WTC11 (cell line): ENCODE data around the gene FYCO1. TPM values are rescaled to one million over a fixed set of nuclear protein-coding genes. Genes with fewer than 3 reads are reported as not detected.

Experiments
- ATAC-seq: fragments of 200-7000 bp; cut with Tn5 transposase; 2 replicates; pipeline ENCODE4 v1.10.0; 2021; ENCODE audit warnings: mild to moderate bottlenecking, moderate library complexity
- CTCF ChIA-PET: fragments of 300-600 bp; sonication (Branson Sonifier 250); formaldehyde crosslinking; loops from one replicate; lab custom pipeline; 2021; ENCODE audit warnings: antibody characterized with exemption; lab: Charles Lee
- POLR2A ChIA-PET: fragments of 350-600 bp; sonication (Branson Sonifier 250); formaldehyde crosslinking; loops from one replicate; lab custom pipeline; 2021; ENCODE audit warnings: antibody characterized with exemption; lab: Charles Lee
- DNase-seq: peaks from one replicate; pipeline ENCODE4 v3.0.0; 2021; ENCODE audit warnings: low spot score
- H3K27ac Mint-ChIP-seq: 2 replicates; pipeline ENCODE4 v1.8.0; 2021; ENCODE audit warnings: mixed read lengths
- H3K27me3 Mint-ChIP-seq: 2 replicates; pipeline ENCODE4 v1.8.0; 2021; ENCODE audit warnings: low read depth, mild to moderate bottlenecking, moderate library complexity, mixed read lengths
- H3K36me3 Mint-ChIP-seq: 2 replicates; pipeline ENCODE4 v1.8.0; 2021; ENCODE audit warnings: mixed read lengths
- H3K4me1 Mint-ChIP-seq: 2 replicates; pipeline ENCODE4 v1.8.0; 2022; ENCODE audit warnings: mixed read lengths
- H3K4me3 Mint-ChIP-seq: 2 replicates; pipeline ENCODE4 v1.8.0; 2021; ENCODE audit warnings: mild to moderate bottlenecking, moderate library complexity, mixed read lengths
- H3K9me3 Mint-ChIP-seq: 2 replicates; pipeline ENCODE4 v1.8.0; 2021; ENCODE audit warnings: mixed read lengths
- ATF1 ChIP-seq: sonication (generic); formaldehyde crosslinking; IDR thresholded peaks from 2 replicates; pipeline ENCODE4 v1.8.1; 2023; ENCODE audit warnings: mild to moderate bottlenecking, moderate library complexity, missing genetic modification reagents
- CBFB ChIP-seq: sonication (generic); formaldehyde crosslinking; IDR thresholded peaks from 2 replicates; pipeline ENCODE4 v1.8.1; 2022; ENCODE audit warnings: mild to moderate bottlenecking, low read depth, missing genetic modification reagents
- FOXJ3 ChIP-seq: sonication (generic); formaldehyde crosslinking; IDR thresholded peaks from 2 replicates; pipeline ENCODE4 v1.9.0; 2021; ENCODE audit warnings: missing genetic modification reagents, mild to moderate bottlenecking, borderline replicate concordance
- FOXK1 ChIP-seq: sonication (generic); formaldehyde crosslinking; IDR thresholded peaks from 2 replicates; pipeline ENCODE4 v1.8.0; 2022; ENCODE audit warnings: mild to moderate bottlenecking, moderate library complexity, missing genetic modification reagents
- GABPB1 ChIP-seq: sonication (generic); formaldehyde crosslinking; IDR thresholded peaks from 2 replicates; pipeline ENCODE4 v1.8.1; 2023; ENCODE audit warnings: mild to moderate bottlenecking, missing genetic modification reagents
- IRF2 ChIP-seq: sonication (generic); formaldehyde crosslinking; IDR thresholded peaks from 2 replicates; pipeline ENCODE4 v1.8.0; 2022; ENCODE audit warnings: low read depth, missing genetic modification reagents, borderline replicate concordance
- KAT7 ChIP-seq: sonication (generic); formaldehyde crosslinking; IDR thresholded peaks from 2 replicates; pipeline ENCODE4 v1.8.1; 2023; ENCODE audit warnings: missing genetic modification reagents, mild to moderate bottlenecking, borderline replicate concordance
- NFATC4 ChIP-seq: fragments of 250-450 bp; sonication (Bioruptor Pico); IDR thresholded peaks from 2 replicates; pipeline ENCODE4 v1.9.0; 2021; ENCODE audit warnings: mild to moderate bottlenecking
- PRRX2 ChIP-seq: fragments of 250-450 bp; sonication (Bioruptor Pico); IDR thresholded peaks from 2 replicates; pipeline ENCODE4 v1.8.0; 2021; ENCODE audit warnings: mild to moderate bottlenecking
- ZNF138 ChIP-seq: sonication (generic); formaldehyde crosslinking; conservative IDR thresholded peaks from 2 replicates; pipeline ENCODE4 v1.8.1; 2022; ENCODE audit warnings: mild to moderate bottlenecking, moderate library complexity, missing genetic modification reagents
- total RNA-seq: library from RNA; stranded (reverse); gene quantifications from 3 replicates; pipeline ENCODE4 v1.2.3, GENCODE V29; 2021
- TF ChIP-seq, protein P1 (sequence below): fragments of 250-450 bp; sonication (Bioruptor Pico); IDR thresholded peaks from 2 replicates; pipeline ENCODE4 v1.9.0; 2021; ENCODE audit warnings: mild to moderate bottlenecking
- TF ChIP-seq, protein P2 (sequence below): sonication (generic); formaldehyde crosslinking; IDR thresholded peaks from 2 replicates; pipeline ENCODE4 v1.8.1; 2023; ENCODE audit warnings: mild to moderate bottlenecking, missing genetic modification reagents, borderline replicate concordance
- TF ChIP-seq, protein P3 (sequence below): sonication (generic); formaldehyde crosslinking; IDR thresholded peaks from 2 replicates; pipeline ENCODE4 v1.8.1; 2022; ENCODE audit warnings: mild to moderate bottlenecking, moderate library complexity, missing genetic modification reagents
- TF ChIP-seq, protein P4 (sequence below): sonication (generic); formaldehyde crosslinking; IDR thresholded peaks from 2 replicates; pipeline ENCODE4 v1.8.0; 2023; ENCODE audit warnings: missing genetic modification reagents
- TF ChIP-seq, protein P5 (sequence below): fragments of 250-450 bp; sonication (Bioruptor Pico); IDR thresholded peaks from 2 replicates; pipeline ENCODE4 v1.9.0; 2021; ENCODE audit warnings: moderate library complexity, mild to moderate bottlenecking, inconsistent platforms, borderline replicate concordance
- TF ChIP-seq, protein P6 (sequence below): fragments of 250-450 bp; sonication (Bioruptor Pico); IDR thresholded peaks from 2 replicates; pipeline ENCODE4 v1.8.0; 2021; ENCODE audit warnings: mild to moderate bottlenecking
- TF ChIP-seq, protein P7 (sequence below): sonication (generic); formaldehyde crosslinking; IDR thresholded peaks from 2 replicates; pipeline ENCODE4 v1.8.0; 2022; ENCODE audit warnings: missing genetic modification reagents

The FYCO1 gene
- total RNA-seq, 1 experiment from 2014 or later = 13.9 TPM

DNA sequence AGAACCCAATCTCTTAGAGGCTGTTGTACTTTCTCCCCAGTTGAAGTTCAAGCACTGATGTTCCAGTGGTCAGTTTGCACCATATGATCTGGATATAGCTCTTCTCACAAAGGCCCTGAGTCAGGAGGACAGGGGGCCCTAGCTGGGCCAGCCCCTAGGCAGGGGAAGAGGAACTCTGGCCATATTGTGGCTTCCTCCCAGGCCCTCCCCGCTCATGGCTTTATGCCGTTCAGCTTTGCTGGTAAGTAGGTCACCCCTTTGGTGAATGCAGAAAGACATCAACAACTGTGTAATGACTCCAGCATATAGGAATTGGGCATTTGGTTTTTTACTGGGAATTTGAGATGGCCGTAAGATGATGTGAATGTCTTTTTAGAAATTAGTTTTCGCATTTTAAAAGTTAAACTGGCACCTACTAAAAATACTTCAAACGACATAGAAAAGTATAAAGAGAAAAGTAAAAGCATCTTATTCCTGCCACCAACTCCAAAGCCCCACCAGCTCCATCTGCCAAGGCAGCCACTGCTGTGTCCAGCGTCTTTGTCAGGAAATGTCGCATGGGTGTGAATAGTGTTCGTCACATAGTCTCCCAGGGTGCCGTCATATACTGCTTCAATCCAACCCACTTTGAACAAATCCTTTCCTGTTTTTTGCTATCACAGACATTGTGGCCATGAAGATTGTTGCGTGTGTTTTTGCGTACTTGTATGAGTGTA lies 84.0 kb downstream of the FYCO1 start (continued):
- TF ChIP-seq, protein P1, sequence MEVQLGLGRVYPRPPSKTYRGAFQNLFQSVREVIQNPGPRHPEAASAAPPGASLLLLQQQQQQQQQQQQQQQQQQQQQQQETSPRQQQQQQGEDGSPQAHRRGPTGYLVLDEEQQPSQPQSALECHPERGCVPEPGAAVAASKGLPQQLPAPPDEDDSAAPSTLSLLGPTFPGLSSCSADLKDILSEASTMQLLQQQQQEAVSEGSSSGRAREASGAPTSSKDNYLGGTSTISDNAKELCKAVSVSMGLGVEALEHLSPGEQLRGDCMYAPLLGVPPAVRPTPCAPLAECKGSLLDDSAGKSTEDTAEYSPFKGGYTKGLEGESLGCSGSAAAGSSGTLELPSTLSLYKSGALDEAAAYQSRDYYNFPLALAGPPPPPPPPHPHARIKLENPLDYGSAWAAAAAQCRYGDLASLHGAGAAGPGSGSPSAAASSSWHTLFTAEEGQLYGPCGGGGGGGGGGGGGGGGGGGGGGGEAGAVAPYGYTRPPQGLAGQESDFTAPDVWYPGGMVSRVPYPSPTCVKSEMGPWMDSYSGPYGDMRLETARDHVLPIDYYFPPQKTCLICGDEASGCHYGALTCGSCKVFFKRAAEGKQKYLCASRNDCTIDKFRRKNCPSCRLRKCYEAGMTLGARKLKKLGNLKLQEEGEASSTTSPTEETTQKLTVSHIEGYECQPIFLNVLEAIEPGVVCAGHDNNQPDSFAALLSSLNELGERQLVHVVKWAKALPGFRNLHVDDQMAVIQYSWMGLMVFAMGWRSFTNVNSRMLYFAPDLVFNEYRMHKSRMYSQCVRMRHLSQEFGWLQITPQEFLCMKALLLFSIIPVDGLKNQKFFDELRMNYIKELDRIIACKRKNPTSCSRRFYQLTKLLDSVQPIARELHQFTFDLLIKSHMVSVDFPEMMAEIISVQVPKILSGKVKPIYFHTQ (CRISPR knock-in tag) = no peak
- TF ChIP-seq, protein P2, sequence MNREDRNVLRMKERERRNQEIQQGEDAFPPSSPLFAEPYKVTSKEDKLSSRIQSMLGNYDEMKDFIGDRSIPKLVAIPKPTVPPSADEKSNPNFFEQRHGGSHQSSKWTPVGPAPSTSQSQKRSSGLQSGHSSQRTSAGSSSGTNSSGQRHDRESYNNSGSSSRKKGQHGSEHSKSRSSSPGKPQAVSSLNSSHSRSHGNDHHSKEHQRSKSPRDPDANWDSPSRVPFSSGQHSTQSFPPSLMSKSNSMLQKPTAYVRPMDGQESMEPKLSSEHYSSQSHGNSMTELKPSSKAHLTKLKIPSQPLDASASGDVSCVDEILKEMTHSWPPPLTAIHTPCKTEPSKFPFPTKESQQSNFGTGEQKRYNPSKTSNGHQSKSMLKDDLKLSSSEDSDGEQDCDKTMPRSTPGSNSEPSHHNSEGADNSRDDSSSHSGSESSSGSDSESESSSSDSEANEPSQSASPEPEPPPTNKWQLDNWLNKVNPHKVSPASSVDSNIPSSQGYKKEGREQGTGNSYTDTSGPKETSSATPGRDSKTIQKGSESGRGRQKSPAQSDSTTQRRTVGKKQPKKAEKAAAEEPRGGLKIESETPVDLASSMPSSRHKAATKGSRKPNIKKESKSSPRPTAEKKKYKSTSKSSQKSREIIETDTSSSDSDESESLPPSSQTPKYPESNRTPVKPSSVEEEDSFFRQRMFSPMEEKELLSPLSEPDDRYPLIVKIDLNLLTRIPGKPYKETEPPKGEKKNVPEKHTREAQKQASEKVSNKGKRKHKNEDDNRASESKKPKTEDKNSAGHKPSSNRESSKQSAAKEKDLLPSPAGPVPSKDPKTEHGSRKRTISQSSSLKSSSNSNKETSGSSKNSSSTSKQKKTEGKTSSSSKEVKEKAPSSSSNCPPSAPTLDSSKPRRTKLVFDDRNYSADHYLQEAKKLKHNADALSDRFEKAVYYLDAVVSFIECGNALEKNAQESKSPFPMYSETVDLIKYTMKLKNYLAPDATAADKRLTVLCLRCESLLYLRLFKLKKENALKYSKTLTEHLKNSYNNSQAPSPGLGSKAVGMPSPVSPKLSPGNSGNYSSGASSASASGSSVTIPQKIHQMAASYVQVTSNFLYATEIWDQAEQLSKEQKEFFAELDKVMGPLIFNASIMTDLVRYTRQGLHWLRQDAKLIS (CRISPR knock-in tag) = no peak
- TF ChIP-seq, protein P3, sequence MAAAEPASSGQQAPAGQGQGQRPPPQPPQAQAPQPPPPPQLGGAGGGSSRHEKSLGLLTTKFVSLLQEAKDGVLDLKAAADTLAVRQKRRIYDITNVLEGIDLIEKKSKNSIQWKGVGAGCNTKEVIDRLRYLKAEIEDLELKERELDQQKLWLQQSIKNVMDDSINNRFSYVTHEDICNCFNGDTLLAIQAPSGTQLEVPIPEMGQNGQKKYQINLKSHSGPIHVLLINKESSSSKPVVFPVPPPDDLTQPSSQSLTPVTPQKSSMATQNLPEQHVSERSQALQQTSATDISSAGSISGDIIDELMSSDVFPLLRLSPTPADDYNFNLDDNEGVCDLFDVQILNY (CRISPR knock-in tag) = no peak
- no peak for TF ChIP-seq ATF1 (CRISPR knock-in tag)
- TF ChIP-seq KAT7 (CRISPR knock-in tag) = no peak
- TF ChIP-seq PRRX2 = no peak
- TF ChIP-seq, protein P4, sequence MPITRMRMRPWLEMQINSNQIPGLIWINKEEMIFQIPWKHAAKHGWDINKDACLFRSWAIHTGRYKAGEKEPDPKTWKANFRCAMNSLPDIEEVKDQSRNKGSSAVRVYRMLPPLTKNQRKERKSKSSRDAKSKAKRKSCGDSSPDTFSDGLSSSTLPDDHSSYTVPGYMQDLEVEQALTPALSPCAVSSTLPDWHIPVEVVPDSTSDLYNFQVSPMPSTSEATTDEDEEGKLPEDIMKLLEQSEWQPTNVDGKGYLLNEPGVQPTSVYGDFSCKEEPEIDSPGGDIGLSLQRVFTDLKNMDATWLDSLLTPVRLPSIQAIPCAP (CRISPR knock-in tag) = no peak

DNA sequence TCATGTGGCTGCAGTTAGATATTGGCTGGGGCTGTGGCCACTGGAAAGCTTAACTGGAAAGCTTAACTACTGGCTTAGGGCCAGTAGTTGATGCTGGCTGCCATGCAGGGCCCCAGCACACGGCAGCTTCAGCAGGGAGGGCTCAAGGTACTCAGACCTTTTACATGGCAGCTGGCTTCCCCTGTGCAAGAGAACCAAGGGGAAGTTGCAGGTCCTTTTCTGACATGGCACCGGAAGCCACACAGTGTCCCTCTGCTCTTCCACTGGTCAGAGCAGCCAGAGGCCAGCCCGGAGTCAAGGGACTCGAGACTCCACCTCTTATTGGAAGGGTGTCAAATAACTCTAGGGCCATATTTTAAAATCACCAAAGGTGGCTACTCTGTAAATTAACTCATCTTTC lies 84.7 kb downstream of the FYCO1 start:
- DNase-seq = no peak
- no peak overlapping the region for H3K4me3 Mint-ChIP-seq
- ChIA-PET CTCF (interaction anchor here (1.3 to 1.7 kb wide), 2 partner anchors 28 to 168 kb away, joined by 5 to 7 read pairs; no protein-coding TSS in a partner anchor), POLR2A (no interaction called here)
- TF ChIP-seq, protein P5, sequence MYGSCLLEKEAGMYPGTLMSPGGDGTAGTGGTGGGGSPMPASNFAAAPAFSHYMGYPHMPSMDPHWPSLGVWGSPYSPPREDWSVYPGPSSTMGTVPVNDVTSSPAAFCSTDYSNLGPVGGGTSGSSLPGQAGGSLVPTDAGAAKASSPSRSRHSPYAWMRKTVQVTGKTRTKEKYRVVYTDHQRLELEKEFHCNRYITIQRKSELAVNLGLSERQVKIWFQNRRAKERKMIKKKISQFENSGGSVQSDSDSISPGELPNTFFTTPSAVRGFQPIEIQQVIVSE (CRISPR knock-in tag) = no peak
- TF ChIP-seq, protein P6, sequence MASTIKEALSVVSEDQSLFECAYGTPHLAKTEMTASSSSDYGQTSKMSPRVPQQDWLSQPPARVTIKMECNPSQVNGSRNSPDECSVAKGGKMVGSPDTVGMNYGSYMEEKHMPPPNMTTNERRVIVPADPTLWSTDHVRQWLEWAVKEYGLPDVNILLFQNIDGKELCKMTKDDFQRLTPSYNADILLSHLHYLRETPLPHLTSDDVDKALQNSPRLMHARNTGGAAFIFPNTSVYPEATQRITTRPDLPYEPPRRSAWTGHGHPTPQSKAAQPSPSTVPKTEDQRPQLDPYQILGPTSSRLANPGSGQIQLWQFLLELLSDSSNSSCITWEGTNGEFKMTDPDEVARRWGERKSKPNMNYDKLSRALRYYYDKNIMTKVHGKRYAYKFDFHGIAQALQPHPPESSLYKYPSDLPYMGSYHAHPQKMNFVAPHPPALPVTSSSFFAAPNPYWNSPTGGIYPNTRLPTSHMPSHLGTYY = no peak
- no peak for TF ChIP-seq CBFB (CRISPR knock-in tag)
- no peak for TF ChIP-seq FOXJ3 (CRISPR knock-in tag)
- H3K36me3 Mint-ChIP-seq = no peaks in the 10 kb centered on the region
- ATAC-seq = no peak
- H3K27me3 Mint-ChIP-seq = peaks cover 9% of the 10 kb centered on the region
- H3K27ac Mint-ChIP-seq = no peak overlapping the region
- H3K9me3 Mint-ChIP-seq = no peaks in the 10 kb centered on the region
- H3K4me1 Mint-ChIP-seq = peaks cover 5% of the 10 kb centered on the region; the same call in 1 of the 2 replicates

DNA sequence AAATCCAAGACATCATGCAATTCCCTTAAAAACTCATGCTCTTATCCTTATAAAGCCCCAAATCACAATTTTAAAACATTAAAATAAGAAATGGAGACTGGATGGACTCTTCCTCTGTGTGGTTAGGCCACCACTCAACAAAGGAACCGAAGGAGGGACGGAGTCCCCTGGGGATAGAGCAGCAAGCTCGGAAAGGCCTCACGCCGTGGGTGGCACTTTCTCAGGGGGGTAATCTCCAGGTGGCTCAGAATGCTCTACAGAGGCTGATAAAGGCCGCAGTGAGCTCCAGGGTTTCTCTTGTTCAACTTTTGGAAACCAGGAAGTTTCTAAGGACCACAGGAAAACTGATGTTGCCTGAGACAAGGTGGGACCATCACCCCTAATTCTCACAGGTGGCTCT lies 86.1 kb downstream of the FYCO1 start:
- Mint-ChIP-seq H3K4me3 (no peak overlapping the region), H3K9me3 (no peaks in the 10 kb centered on the region), H3K27me3 (0 out of 2 replicates have a peak, but pooled peaks cover under 1% of the 10 kb centered on the region), H3K36me3 (no peaks in the 10 kb centered on the region), H3K4me1 (no peaks in the 10 kb centered on the region), H3K27ac (no peak overlapping the region)
- no peak for DNase-seq
- CTCF ChIA-PET = interaction anchor here (1.1 kb wide), 1 partner anchor 20 kb away, joined by 3 read pairs; no protein-coding TSS in a partner anchor
- ATAC-seq = no peak
- POLR2A ChIA-PET = no interaction called here
- no peak for TF ChIP-seq NFATC4
- no peak for TF ChIP-seq IRF2 (CRISPR knock-in tag)
- no peak for TF ChIP-seq ZNF138 (CRISPR knock-in tag)
- TF ChIP-seq, protein P7, sequence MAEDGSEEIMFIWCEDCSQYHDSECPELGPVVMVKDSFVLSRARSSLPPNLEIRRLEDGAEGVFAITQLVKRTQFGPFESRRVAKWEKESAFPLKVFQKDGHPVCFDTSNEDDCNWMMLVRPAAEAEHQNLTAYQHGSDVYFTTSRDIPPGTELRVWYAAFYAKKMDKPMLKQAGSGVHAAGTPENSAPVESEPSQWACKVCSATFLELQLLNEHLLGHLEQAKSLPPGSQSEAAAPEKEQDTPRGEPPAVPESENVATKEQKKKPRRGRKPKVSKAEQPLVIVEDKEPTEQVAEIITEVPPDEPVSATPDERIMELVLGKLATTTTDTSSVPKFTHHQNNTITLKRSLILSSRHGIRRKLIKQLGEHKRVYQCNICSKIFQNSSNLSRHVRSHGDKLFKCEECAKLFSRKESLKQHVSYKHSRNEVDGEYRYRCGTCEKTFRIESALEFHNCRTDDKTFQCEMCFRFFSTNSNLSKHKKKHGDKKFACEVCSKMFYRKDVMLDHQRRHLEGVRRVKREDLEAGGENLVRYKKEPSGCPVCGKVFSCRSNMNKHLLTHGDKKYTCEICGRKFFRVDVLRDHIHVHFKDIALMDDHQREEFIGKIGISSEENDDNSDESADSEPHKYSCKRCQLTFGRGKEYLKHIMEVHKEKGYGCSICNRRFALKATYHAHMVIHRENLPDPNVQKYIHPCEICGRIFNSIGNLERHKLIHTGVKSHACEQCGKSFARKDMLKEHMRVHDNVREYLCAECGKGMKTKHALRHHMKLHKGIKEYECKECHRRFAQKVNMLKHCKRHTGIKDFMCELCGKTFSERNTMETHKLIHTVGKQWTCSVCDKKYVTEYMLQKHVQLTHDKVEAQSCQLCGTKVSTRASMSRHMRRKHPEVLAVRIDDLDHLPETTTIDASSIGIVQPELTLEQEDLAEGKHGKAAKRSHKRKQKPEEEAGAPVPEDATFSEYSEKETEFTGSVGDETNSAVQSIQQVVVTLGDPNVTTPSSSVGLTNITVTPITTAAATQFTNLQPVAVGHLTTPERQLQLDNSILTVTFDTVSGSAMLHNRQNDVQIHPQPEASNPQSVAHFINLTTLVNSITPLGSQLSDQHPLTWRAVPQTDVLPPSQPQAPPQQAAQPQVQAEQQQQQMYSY (CRISPR knock-in tag) = no peak
- TF ChIP-seq, protein P4 (CRISPR knock-in tag) = no peak
- TF ChIP-seq GABPB1 (CRISPR knock-in tag) = no peak
- TF ChIP-seq FOXK1 (CRISPR knock-in tag) = no peak
